ENCODE measurements around the gene CPT2.

DNA sequence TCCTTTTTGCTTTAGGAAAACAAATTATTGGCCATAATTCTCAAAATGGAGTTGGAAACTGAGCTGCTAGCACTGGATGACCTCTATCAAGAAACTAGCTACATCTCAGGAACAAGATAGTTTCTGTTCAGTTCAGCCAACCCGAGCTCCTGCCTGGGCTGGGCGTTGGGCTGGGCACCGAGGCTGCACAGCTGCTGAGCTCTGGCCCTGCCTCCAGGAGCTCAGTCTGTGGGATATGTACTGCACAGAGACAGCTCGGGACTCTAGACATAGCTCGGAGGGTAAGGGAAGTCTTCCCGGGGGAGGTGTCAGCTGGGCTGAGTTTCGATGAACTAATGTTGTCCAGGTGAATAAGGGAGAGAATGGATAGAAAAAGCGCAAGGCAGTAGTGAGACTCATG is 29.7 kb upstream of the CPT2 start:
- TF ChIP-seq SUZ12 (IDR thresholded peaks at IDR 0.05) (no peak), LEF1 (IDR thresholded peaks at IDR 0.05; ENCODE audit: borderline replicate concordance) (no peak), FOXA1 (IDR thresholded peaks at IDR 0.05) (no peak), L3MBTL2 (conservative IDR thresholded peaks at IDR 0.05) (no peak), FOXK2 (IDR thresholded peaks at IDR 0.05) (no peak), ZNF384 (IDR thresholded peaks at IDR 0.05) (no peak), FOXM1 (IDR thresholded peaks at IDR 0.05; ENCODE audit: borderline replicate concordance) (no peak), TARDBP (IDR thresholded peaks at IDR 0.05) (no peak)
